ENCODE measurements around the gene CEP112. TPM values are rescaled to one million over a fixed set of nuclear protein-coding genes. Genes with fewer than 3 reads are reported as not detected.
A peak's percentile ranks its signal among the peaks of the same experiment; 100 is the strongest.

CEP112 gene
- total and polyA plus RNA-seq, 2 of the 13 experiments (the other 11 are each of a cell fraction or from before 2014, with no cell fraction given) = 1.2 to 3.4 TPM

DNA sequence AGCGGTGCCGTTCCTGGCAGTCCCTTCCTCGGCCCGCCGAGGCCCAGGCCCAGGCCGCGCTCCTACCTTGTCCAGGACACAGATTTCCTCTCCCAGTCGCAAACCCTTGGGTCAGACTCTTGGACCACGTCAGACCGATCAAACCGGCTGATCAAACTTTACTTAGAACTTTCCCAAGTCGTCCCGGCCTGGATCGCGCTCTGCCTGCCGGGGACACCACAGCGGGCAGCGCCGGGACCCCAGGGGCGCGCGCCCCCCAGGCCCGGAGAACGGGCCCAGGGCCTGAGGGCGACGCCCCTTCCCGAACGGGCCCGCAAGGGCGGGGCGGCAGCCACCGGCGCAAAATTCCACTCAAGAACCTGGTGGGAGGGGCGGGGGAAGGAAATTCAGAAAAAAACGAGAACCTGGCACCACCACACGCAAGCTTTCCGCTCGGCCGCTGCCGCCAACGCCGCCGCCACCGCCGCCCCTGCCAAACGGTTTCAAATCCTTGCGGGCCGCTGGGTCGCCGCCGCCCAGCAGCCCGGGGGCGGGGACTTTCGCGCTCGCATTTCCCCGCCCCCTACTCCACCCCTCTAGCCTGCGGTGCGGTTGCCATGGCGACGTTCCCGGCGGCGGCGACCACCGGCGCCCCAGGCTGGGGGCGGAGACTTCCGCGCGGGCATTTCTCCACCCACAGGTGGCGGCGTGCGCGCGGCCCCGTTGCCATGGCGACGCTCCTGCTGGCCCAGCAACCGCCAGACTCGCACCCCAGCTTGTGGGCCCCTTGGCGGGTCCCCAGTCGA lies at the start of gene CEP112 (continued):
- TF ChIP-seq, protein P1, sequence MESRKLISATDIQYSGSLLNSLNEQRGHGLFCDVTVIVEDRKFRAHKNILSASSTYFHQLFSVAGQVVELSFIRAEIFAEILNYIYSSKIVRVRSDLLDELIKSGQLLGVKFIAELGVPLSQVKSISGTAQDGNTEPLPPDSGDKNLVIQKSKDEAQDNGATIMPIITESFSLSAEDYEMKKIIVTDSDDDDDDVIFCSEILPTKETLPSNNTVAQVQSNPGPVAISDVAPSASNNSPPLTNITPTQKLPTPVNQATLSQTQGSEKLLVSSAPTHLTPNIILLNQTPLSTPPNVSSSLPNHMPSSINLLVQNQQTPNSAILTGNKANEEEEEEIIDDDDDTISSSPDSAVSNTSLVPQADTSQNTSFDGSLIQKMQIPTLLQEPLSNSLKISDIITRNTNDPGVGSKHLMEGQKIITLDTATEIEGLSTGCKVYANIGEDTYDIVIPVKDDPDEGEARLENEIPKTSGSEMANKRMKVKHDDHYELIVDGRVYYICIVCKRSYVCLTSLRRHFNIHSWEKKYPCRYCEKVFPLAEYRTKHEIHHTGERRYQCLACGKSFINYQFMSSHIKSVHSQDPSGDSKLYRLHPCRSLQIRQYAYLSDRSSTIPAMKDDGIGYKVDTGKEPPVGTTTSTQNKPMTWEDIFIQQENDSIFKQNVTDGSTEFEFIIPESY (CRISPR knock-in tag; IDR thresholded peaks at IDR 0.05) = no peak
- TF ChIP-seq, protein P2, sequence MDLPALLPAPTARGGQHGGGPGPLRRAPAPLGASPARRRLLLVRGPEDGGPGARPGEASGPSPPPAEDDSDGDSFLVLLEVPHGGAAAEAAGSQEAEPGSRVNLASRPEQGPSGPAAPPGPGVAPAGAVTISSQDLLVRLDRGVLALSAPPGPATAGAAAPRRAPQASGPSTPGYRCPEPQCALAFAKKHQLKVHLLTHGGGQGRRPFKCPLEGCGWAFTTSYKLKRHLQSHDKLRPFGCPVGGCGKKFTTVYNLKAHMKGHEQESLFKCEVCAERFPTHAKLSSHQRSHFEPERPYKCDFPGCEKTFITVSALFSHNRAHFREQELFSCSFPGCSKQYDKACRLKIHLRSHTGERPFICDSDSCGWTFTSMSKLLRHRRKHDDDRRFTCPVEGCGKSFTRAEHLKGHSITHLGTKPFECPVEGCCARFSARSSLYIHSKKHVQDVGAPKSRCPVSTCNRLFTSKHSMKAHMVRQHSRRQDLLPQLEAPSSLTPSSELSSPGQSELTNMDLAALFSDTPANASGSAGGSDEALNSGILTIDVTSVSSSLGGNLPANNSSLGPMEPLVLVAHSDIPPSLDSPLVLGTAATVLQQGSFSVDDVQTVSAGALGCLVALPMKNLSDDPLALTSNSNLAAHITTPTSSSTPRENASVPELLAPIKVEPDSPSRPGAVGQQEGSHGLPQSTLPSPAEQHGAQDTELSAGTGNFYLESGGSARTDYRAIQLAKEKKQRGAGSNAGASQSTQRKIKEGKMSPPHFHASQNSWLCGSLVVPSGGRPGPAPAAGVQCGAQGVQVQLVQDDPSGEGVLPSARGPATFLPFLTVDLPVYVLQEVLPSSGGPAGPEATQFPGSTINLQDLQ (CRISPR knock-in tag; IDR thresholded peaks at IDR 0.05) = no peak
- no peak for TF ChIP-seq SIX4 (CRISPR knock-in tag; IDR thresholded peaks at IDR 0.05)
- TF ChIP-seq MTF2 (CRISPR knock-in tag; IDR thresholded peaks at IDR 0.05; ENCODE audit: borderline replicate concordance) = 0 out of 2 replicates have a peak, but pooled peaks have one; percentile 14
- TF ChIP-seq ZNF205 (CRISPR knock-in tag; IDR thresholded peaks at IDR 0.05) = no peak
- TF ChIP-seq ZNF354B (CRISPR knock-in tag; IDR thresholded peaks at IDR 0.05) = 0 out of 2 replicates have a peak, but pooled peaks have one; percentile 73
- TF ChIP-seq, protein P3, sequence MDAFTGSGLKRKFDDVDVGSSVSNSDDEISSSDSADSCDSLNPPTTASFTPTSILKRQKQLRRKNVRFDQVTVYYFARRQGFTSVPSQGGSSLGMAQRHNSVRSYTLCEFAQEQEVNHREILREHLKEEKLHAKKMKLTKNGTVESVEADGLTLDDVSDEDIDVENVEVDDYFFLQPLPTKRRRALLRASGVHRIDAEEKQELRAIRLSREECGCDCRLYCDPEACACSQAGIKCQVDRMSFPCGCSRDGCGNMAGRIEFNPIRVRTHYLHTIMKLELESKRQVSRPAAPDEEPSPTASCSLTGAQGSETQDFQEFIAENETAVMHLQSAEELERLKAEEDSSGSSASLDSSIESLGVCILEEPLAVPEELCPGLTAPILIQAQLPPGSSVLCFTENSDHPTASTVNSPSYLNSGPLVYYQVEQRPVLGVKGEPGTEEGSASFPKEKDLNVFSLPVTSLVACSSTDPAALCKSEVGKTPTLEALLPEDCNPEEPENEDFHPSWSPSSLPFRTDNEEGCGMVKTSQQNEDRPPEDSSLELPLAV (CRISPR knock-in tag; conservative IDR thresholded peaks at IDR 0.05; ENCODE audit: low read depth) = no peak
- TF ChIP-seq ZNF749 (CRISPR knock-in tag; IDR thresholded peaks at IDR 0.05; ENCODE audit: borderline replicate concordance) = peak; percentile 84; the same call in 1 of the 2 replicates
- TF ChIP-seq NR2F1 (CRISPR knock-in tag; IDR thresholded peaks at IDR 0.05) = no peak
- TF ChIP-seq, protein P4, sequence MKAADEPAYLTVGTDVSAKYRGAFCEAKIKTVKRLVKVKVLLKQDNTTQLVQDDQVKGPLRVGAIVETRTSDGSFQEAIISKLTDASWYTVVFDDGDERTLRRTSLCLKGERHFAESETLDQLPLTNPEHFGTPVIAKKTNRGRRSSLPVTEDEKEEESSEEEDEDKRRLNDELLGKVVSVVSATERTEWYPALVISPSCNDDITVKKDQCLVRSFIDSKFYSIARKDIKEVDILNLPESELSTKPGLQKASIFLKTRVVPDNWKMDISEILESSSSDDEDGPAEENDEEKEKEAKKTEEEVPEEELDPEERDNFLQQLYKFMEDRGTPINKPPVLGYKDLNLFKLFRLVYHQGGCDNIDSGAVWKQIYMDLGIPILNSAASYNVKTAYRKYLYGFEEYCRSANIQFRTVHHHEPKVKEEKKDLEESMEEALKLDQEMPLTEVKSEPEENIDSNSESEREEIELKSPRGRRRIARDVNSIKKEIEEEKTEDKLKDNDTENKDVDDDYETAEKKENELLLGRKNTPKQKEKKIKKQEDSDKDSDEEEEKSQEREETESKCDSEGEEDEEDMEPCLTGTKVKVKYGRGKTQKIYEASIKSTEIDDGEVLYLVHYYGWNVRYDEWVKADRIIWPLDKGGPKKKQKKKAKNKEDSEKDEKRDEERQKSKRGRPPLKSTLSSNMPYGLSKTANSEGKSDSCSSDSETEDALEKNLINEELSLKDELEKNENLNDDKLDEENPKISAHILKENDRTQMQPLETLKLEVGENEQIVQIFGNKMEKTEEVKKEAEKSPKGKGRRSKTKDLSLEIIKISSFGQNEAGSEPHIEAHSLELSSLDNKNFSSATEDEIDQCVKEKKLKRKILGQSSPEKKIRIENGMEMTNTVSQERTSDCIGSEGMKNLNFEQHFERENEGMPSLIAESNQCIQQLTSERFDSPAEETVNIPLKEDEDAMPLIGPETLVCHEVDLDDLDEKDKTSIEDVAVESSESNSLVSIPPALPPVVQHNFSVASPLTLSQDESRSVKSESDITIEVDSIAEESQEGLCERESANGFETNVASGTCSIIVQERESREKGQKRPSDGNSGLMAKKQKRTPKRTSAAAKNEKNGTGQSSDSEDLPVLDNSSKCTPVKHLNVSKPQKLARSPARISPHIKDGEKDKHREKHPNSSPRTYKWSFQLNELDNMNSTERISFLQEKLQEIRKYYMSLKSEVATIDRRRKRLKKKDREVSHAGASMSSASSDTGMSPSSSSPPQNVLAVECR (CRISPR knock-in tag; IDR thresholded peaks at IDR 0.05; ENCODE audit: borderline replicate concordance) = peak; percentile 98
- no peak for TF ChIP-seq ZNF335 (CRISPR knock-in tag; IDR thresholded peaks at IDR 0.05)
- no peak for TF ChIP-seq ZMAT3 (CRISPR knock-in tag; conservative IDR thresholded peaks at IDR 0.05)
- TF ChIP-seq CBFB (CRISPR knock-in tag; IDR thresholded peaks at IDR 0.05) = peak; percentile 53; the same call in 1 of the 2 replicates
- TF ChIP-seq, protein P5, sequence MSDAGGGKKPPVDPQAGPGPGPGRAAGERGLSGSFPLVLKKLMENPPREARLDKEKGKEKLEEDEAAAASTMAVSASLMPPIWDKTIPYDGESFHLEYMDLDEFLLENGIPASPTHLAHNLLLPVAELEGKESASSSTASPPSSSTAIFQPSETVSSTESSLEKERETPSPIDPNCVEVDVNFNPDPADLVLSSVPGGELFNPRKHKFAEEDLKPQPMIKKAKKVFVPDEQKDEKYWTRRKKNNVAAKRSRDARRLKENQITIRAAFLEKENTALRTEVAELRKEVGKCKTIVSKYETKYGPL (CRISPR knock-in tag; IDR thresholded peaks at IDR 0.05) = no peak
- no peak for TF ChIP-seq ZFP36L2 (CRISPR knock-in tag; IDR thresholded peaks at IDR 0.05)
- TF ChIP-seq PPARG (CRISPR knock-in tag; conservative IDR thresholded peaks at IDR 0.05) = no peak
- 0 out of 2 replicates have a peak, but pooled peaks have one; percentile 63 for TF ChIP-seq ZNF180 (CRISPR knock-in tag; IDR thresholded peaks at IDR 0.05; ENCODE audit: borderline replicate concordance, low read depth)

Data from HepG2 (cell line).